HepG2 (cell line): ENCODE results near the gene RCOR1. TPM values are rescaled to one million over a fixed set of nuclear protein-coding genes. Genes with fewer than 3 reads are reported as not detected.

ENCODE experiments used
- ATAC-seq: fragments of 200-7000 bp; cut with Tn5 transposase; 3 replicates; pipeline ENCODE4 v1.9.1; 2020; ENCODE audit warnings: mild to moderate bottlenecking, moderate library complexity
- BruUV-seq: library from RNA; stranded (reverse); fragments of 400-500 nt; replicated peaks from 2 replicates; lab custom pipeline; 2021; lab: Mats Ljungman, UMichigan
- CTCF ChIA-PET: fragments of 300-600 bp; formaldehyde crosslinking; extraction: SDS; loops from one replicate; lab custom pipeline; 2021; ENCODE audit warnings: low total read pairs, inconsistent platforms, low intra/inter-chr PET ratio; lab: Yijun Ruan, JAX
- POLR2A ChIA-PET: fragments of 350-600 bp; sonication (Branson Sonifier 250); formaldehyde crosslinking; loops from one replicate; lab custom pipeline; 2020; ENCODE audit warnings: antibody characterized with exemption, inconsistent platforms; lab: Yijun Ruan, JAX
- DNase-seq: peaks from one replicate; pipeline ENCODE4 v3.0.0-alpha.2; 2015; ENCODE audit warnings: low spot score
- FAIRE-seq: peaks from 3 replicates; lab custom pipeline; 2011; peaks lifted over from hg19 to GRCh38; lab: Jason Lieb, UNC
- H2AFZ ChIP-seq: one replicate; pipeline ENCODE4 v1.6.1; 2011; ENCODE audit warnings: low read length, inconsistent platforms
- H3K27ac ChIP-seq: fragments of 300-600 bp; 3 replicates; pipeline ENCODE4 v1.8.0; 2011; ENCODE audit warnings: mixed run types, mild to moderate bottlenecking, mixed read lengths, low read length, inconsistent platforms; ENCODE audit not compliant: insufficient read depth; ENCODE audit errors: extremely low read length
- H3K27me3 ChIP-seq, 2 experiments: fragments of 200-600 bp in 1 of 2; 2 replicates in 1 of 2; 3 replicates in 1 of 2; pipeline versions ENCODE4 v1.6.0 to v1.8.0; 2011; ENCODE audit warnings: low read length in 2 of 2, mild to moderate bottlenecking in 2 of 2, moderate library complexity in 2 of 2, inconsistent platforms in 1 of 2; ENCODE audit not compliant: insufficient read depth in 2 of 2, control insufficient read depth in 1 of 2
- H3K36me3 ChIP-seq, 2 experiments: fragments of 200-600 bp in 1 of 2; replicated peaks in 1 of 2; 2 replicates in 1 of 2; 3 replicates in 1 of 2; pipeline versions ENCODE4 v1.5.1 to v1.8.0; 2011; ENCODE audit warnings: low read length in 2 of 2, inconsistent platforms in 1 of 2; ENCODE audit not compliant: insufficient read depth in 2 of 2, control insufficient read depth in 1 of 2
- H3K4me1 ChIP-seq: 2 replicates; pipeline ENCODE4 v1.5.1; 2012; ENCODE audit warnings: low read length, inconsistent platforms; ENCODE audit not compliant: insufficient read depth
- H3K4me2 ChIP-seq: 2 replicates; pipeline ENCODE4 v1.6.0; 2011; ENCODE audit warnings: low read depth, low read length, inconsistent platforms
- H3K4me3 ChIP-seq, 3 experiments: fragments of 200-600 bp in 1 of 3; sonication (generic), shearing (Covaris generic) in 1 of 3; replicated peaks in 1 of 3; 2 replicates each; pipeline ENCODE4 v1.5.1; 2011 to 2016; ENCODE audit warnings: low read length in 3 of 3, inconsistent platforms in 2 of 3, low read depth in 2 of 3, mild to moderate bottlenecking in 2 of 3, control low read depth in 1 of 3, mixed read lengths in 1 of 3; ENCODE audit not compliant: insufficient read depth in 1 of 3
- H3K79me2 ChIP-seq: one replicate; pipeline ENCODE4 v1.6.1; 2011; ENCODE audit warnings: low read length, inconsistent platforms; ENCODE audit not compliant: insufficient read depth
- H3K9ac ChIP-seq: 2 replicates; pipeline ENCODE4 v1.6.0; 2011; ENCODE audit warnings: mild to moderate bottlenecking, low read depth, low read length, inconsistent platforms; ENCODE audit not compliant: insufficient read depth
- H3K9me3 ChIP-seq: 2 replicates; pipeline ENCODE4 v1.5.1; 2012; ENCODE audit warnings: mild to moderate bottlenecking, low read length
- H4K20me1 ChIP-seq: 2 replicates; pipeline ENCODE4 v1.6.0; 2011; ENCODE audit warnings: inconsistent platforms, mild to moderate bottlenecking, low read length, moderate library complexity; ENCODE audit not compliant: insufficient read depth
- GMEB2 ChIP-seq: IDR thresholded peaks from 2 replicates; pipeline ENCODE4 v1.6.1; 2016; ENCODE audit warnings: missing biosample characterization, missing genetic modification reagents, low read depth
- HNRNPH1 ChIP-seq: fragments of 200-400 bp; formaldehyde crosslinking; optimal IDR thresholded peaks from 2 replicates; pipeline ENCODE3; 2017; ENCODE audit warnings: mild to moderate bottlenecking, low read depth, low read length
- HOXA5 ChIP-seq: sonication (generic); formaldehyde crosslinking; IDR thresholded peaks from 2 replicates; pipeline ENCODE4 v1.4.0; 2020; ENCODE audit warnings: missing genetic modification reagents
- MTA1 ChIP-seq: sonication (generic); formaldehyde crosslinking; IDR thresholded peaks from 2 replicates; pipeline ENCODE4 v1.4.0; 2020; ENCODE audit warnings: missing genetic modification reagents, mild to moderate bottlenecking, borderline replicate concordance
- PHF21A ChIP-seq: sonication (generic); formaldehyde crosslinking; IDR thresholded peaks from 2 replicates; pipeline ENCODE4 v1.5.0; 2020; ENCODE audit warnings: mild to moderate bottlenecking, missing genetic modification reagents
- RCOR2 ChIP-seq: IDR thresholded peaks from 2 replicates; pipeline ENCODE4 v1.6.1; 2016; ENCODE audit warnings: missing biosample characterization, missing genetic modification reagents
- RFXANK ChIP-seq: IDR thresholded peaks from 2 replicates; pipeline ENCODE4 v1.6.1; 2016
- SP5 ChIP-seq: IDR thresholded peaks from 2 replicates; pipeline ENCODE4 v1.6.1; 2016; ENCODE audit warnings: low read depth, borderline replicate concordance
- STAG1 ChIP-seq: sonication (generic); formaldehyde crosslinking; IDR thresholded peaks from 2 replicates; pipeline ENCODE4 v1.4.0; 2020; ENCODE audit warnings: missing genetic modification reagents
- ZFP41 ChIP-seq: sonication (generic); formaldehyde crosslinking; IDR thresholded peaks from 2 replicates; pipeline ENCODE4 v1.4.0; 2020; ENCODE audit warnings: mild to moderate bottlenecking, missing genetic modification reagents, borderline replicate concordance
- ZNF264 ChIP-seq: sonication (generic); formaldehyde crosslinking; IDR thresholded peaks from 2 replicates; pipeline ENCODE4 v1.4.0; 2020; ENCODE audit warnings: missing genetic modification reagents
- ZNF552 ChIP-seq: sonication (generic); formaldehyde crosslinking; IDR thresholded peaks from 2 replicates; pipeline ENCODE4 v1.9.0; 2022; ENCODE audit warnings: missing genetic modification reagents, mild to moderate bottlenecking, borderline replicate concordance
- ZNF724P ChIP-seq: sonication (generic); formaldehyde crosslinking; IDR thresholded peaks from 2 replicates; pipeline ENCODE4 v1.8.0; 2022; ENCODE audit warnings: missing genetic modification reagents, borderline replicate concordance
- ZNF776 ChIP-seq: sonication (generic); formaldehyde crosslinking; IDR thresholded peaks from 2 replicates; pipeline ENCODE4 v1.4.0; 2020; ENCODE audit warnings: mild to moderate bottlenecking, missing genetic modification reagents
- ZNF879 ChIP-seq: sonication (generic); formaldehyde crosslinking; IDR thresholded peaks from 2 replicates; pipeline ENCODE4 v1.8.1; 2023; ENCODE audit warnings: missing genetic modification reagents
- WGBS: methylation state at CpG from one replicate; pipeline ENCODE4 v1.1.6; 2017; ENCODE audit warnings: low lambda C conversion rate; 5-methylcytosine and 5-hydroxymethylcytosine counted together
- in situ Hi-C: cut with HindIII; loops from 2 replicates; pipeline ENCODE4 v1.10.0; 2017; ENCODE audit warnings: low pct_unique_long_range_greater_than_20kb; ENCODE audit not compliant: extremely low pct_ligation_motif_present
- intact Hi-C: fragments of 100-400 bp; cut with micrococcal nuclease; formaldehyde crosslinking; loops from one replicate; pipeline ENCODE4 v1.10.0; 2022; ENCODE audit not compliant: unreplicated experiment
- polyA plus RNA-seq, 8 experiments: library from polyadenylated mRNA; depleted of rRNA in 3 of 8; stranded (reverse) in 7 of 8; unstranded in 1 of 8; fragments of >200 nt; fragmentation: Illumina TruSeq in 4 of 8; extraction: Trizol in 4 of 8; gene quantifications; 2 replicates each; pipeline versions ENCODE4 v1.2.1 to v1.2.3, GENCODE V29; 2011 to 2016; ENCODE audit warnings: low read depth in 4 of 8, missing spikeins in 1 of 8, mixed read lengths in 1 of 8; ENCODE audit not compliant: insufficient read depth in 1 of 8
- total RNA-seq, 5 experiments: library from RNA; depleted of rRNA; stranded (reverse); fragments of >200 nt; fragmentation: Illumina TruSeq; extraction: Trizol; gene quantifications; 2 replicates each; pipeline ENCODE4 v1.2.3, GENCODE V29; 2016; ENCODE audit warnings: low read depth in 1 of 5
- TF ChIP-seq, protein P1 (sequence below): sonication (generic); formaldehyde crosslinking; IDR thresholded peaks from 2 replicates; pipeline ENCODE4 v1.4.0; 2020; ENCODE audit warnings: missing genetic modification reagents, mild to moderate bottlenecking, borderline replicate concordance
- TF ChIP-seq, protein P2 (sequence below): sonication (generic); formaldehyde crosslinking; IDR thresholded peaks from 2 replicates; pipeline ENCODE4 v1.4.0; 2020; ENCODE audit warnings: mild to moderate bottlenecking, missing genetic modification reagents
- TF ChIP-seq, protein P3 (sequence below): sonication (generic); formaldehyde crosslinking; IDR thresholded peaks from 2 replicates; pipeline ENCODE4 v1.9.0; 2021; ENCODE audit warnings: missing genetic modification reagents, borderline replicate concordance

The RCOR1 gene
- total and polyA plus RNA-seq, 2 of the 13 experiments (the other 11 are each of a cell fraction or from before 2014, with no cell fraction given) = 10.2 to 11.1 TPM

GRCh38 chr14:102589761-102590290 is 2.6 kb upstream of the RCOR1 start (continued):
- TF ChIP-seq STAG1 = no peak

DNA sequence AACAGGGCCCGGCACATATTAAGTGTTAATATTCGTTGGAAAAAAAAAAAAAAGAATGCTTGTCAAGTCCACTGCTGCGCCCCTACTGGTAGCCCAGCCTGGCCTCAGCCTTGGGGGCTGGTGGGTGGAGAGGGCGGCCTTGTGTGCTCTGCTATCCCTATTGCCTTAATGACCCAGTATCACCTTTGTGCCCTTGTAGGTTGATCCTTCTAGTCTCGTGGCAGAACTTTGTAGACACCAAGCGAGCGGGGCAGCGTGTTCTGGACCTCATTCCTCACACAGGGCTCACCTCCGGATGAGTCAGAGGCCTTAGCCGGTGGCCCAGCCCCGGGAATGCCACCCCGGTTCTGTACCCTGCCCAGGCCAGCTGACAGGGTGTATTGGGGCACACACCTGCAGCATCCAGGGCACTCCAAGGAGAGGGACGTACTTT is 1.8 kb upstream of the RCOR1 start:
- POLR2A ChIA-PET = interaction anchor here (0.8 to 5.3 kb wide), 7 partner anchors 15 to 81 kb away, joined by 3 to 58 read pairs (median 4); partner anchors contain the start of gene ANKRD9
- DNase-seq (peak; percentile 84), ATAC-seq (peak; percentile 78), FAIRE-seq (peak; percentile 81)
- Histone ChIP-seq H3K4me1 (peaks cover 56% of the 10 kb centered on the region), H4K20me1 (peaks cover 16% of the 10 kb centered on the region; the same call in 1 of the 2 replicates), H3K36me3 (no peaks in the 10 kb centered on the region), H3K9me3 (no peaks in the 10 kb centered on the region), H3K4me3 (peak overlapping the region; percentile 86 to 93 (median 87); a peak in 5 of 6 replicates), H3K79me2 (peaks cover 25% of the 10 kb centered on the region), H3K27me3 (no peaks in the 10 kb centered on the region; a peak in 1 of 5 replicates), H3K9ac (peak overlapping the region; percentile 87), H2AFZ (no peak overlapping the region), H3K4me2 (peak overlapping the region; percentile 78), H3K27ac (peak overlapping the region; percentile 99)
- WGBS = 6% methylated on average over 4 of the region's 13 CpGs
- BruUV-seq = no TSS peak
- in situ Hi-C loops = loop anchor here (5.0 kb wide), 1 partner anchor 48 kb away; no protein-coding TSS in a partner anchor
- intact Hi-C loops = loop anchor here (5.0 kb wide), 3 partner anchors 92 to 268 kb away; partner anchors contain the start of genes CINP and TECPR2
- CTCF ChIA-PET = interaction anchor here (0.9 kb wide), 1 partner anchor 66 kb away, joined by 5 read pairs; no protein-coding TSS in a partner anchor
- TF ChIP-seq GMEB2 (CRISPR knock-in tag) (no peak), HOXA5 (CRISPR knock-in tag) (no peak), ZFP41 (CRISPR knock-in tag) (no peak), ZNF879 (no peak), ZNF552 (CRISPR knock-in tag) (no peak), ZNF264 (CRISPR knock-in tag) (0 out of 2 replicates have a peak, but pooled peaks have one; percentile 59), RFXANK (no peak), PHF21A (CRISPR knock-in tag) (peak; percentile 53), ZNF724P (CRISPR knock-in tag) (no peak), SP5 (CRISPR knock-in tag) (peak; percentile 57; the same call in 1 of the 2 replicates), MTA1 (no peak), RCOR2 (CRISPR knock-in tag) (0 out of 2 replicates have a peak, but pooled peaks have one; percentile 59), ZNF776 (CRISPR knock-in tag) (no peak), HNRNPH1 (no peak)
- TF ChIP-seq, protein P1, sequence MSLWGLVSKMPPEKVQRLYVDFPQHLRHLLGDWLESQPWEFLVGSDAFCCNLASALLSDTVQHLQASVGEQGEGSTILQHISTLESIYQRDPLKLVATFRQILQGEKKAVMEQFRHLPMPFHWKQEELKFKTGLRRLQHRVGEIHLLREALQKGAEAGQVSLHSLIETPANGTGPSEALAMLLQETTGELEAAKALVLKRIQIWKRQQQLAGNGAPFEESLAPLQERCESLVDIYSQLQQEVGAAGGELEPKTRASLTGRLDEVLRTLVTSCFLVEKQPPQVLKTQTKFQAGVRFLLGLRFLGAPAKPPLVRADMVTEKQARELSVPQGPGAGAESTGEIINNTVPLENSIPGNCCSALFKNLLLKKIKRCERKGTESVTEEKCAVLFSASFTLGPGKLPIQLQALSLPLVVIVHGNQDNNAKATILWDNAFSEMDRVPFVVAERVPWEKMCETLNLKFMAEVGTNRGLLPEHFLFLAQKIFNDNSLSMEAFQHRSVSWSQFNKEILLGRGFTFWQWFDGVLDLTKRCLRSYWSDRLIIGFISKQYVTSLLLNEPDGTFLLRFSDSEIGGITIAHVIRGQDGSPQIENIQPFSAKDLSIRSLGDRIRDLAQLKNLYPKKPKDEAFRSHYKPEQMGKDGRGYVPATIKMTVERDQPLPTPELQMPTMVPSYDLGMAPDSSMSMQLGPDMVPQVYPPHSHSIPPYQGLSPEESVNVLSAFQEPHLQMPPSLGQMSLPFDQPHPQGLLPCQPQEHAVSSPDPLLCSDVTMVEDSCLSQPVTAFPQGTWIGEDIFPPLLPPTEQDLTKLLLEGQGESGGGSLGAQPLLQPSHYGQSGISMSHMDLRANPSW = no peak
- TF ChIP-seq, protein P2, sequence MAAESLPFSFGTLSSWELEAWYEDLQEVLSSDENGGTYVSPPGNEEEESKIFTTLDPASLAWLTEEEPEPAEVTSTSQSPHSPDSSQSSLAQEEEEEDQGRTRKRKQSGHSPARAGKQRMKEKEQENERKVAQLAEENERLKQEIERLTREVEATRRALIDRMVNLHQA (CRISPR knock-in tag) = no peak
- TF ChIP-seq, protein P3, sequence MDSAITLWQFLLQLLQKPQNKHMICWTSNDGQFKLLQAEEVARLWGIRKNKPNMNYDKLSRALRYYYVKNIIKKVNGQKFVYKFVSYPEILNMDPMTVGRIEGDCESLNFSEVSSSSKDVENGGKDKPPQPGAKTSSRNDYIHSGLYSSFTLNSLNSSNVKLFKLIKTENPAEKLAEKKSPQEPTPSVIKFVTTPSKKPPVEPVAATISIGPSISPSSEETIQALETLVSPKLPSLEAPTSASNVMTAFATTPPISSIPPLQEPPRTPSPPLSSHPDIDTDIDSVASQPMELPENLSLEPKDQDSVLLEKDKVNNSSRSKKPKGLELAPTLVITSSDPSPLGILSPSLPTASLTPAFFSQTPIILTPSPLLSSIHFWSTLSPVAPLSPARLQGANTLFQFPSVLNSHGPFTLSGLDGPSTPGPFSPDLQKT (CRISPR knock-in tag) = no peak
